ENCODE data around the gene LNPK. TPM values are rescaled to one million over a fixed set of nuclear protein-coding genes. Genes with fewer than 3 reads are reported as not detected.
"Not testable (repeated sequence)": the region's sequence is repeated elsewhere in the genome, so short reads cannot be mapped to it uniquely, and the experiment has no call there.

Gene LNPK
- total and polyA plus RNA-seq, 9 donors, result 5.4 to 40.3 (median 21.4) TPM

DNA sequence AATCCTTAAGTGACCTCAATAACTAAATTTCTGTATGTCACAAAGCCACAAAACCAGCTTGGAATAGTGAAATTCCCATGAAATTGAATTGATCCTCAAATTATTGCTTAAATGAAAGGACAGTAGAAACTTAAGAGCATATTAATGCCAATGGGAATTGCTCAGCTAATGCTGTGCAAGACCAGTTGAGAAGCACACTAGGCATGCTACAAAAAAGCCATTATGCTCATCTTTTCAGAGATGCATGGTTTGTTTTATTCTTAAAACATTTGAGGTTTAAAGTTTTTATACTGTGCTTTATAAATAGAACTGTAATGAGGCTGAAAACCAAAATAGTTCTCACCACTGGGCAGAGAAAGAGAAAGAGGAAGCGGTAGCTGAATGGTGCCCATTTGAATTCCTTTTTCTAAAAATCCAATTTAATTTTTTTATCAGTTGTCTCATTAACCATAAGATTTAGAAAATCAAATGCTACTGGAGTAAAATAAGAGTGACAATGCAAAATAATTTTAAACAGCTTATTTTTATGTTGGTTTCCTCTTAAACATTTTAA is 98.6 kb downstream of the LNPK start:
- WGBS, 3 donors, result 37 to 73% (median 62%) methylated on average over 1 of the region's 1 CpG
- TF ChIP-seq EP300 (IDR thresholded peaks at IDR 0.05), result no peak
- no peak for TF ChIP-seq POLR2A (IDR thresholded peaks at IDR 0.05)
- TF ChIP-seq CTCF (IDR thresholded peaks at IDR 0.05), result no peak
- H3K4me1 ChIP-seq (ENCODE audit: insufficient read depth), result no peaks in the 10 kb centered on the region
- no peak for DNase-seq
- H3K27me3 ChIP-seq, result no peaks in the 10 kb centered on the region
- no peak overlapping the region for H3K27ac ChIP-seq
- intact Hi-C loops (cut with DNase I), result no loop called here
- no peak overlapping the region for H3K4me3 ChIP-seq
- H3K36me3 ChIP-seq, result no peaks in the 10 kb centered on the region
- no peaks in the 10 kb centered on the region for H3K9me3 ChIP-seq

- DNase-seq; H3K4me1 ChIP-seq (ENCODE audit: insufficient read depth); H3K9me3 ChIP-seq; H3K27me3 ChIP-seq; H3K36me3 ChIP-seq; intact Hi-C loops (cut with DNase I); H3K27ac ChIP-seq; H3K4me3 ChIP-seq: not testable (repeated sequence)
- WGBS, 3 donors, result 91 to 96% (median 95%) methylated on average over 1 of the region's 1 CpG
These were observed 106.1 kb downstream of the LNPK start for GRCh38 chr2:175895957-175896356.

DNA sequence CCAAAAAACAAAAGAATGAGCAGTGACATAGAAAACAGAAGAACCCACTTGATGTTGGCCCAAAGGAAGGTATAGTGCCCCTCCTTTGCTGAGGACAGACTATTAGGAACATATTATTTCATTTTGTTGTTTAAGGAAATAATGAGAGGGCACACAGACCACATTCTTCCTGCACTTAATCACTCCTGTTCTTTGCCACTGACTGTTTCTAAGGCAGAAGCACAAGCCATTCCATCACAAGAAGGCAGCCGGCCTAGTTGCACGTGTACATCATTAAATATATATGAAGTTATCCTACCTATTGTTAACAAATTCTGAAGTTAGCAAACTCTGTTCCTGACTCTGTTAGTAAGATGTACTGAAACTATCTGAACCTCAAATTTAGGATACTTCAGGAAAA is 110.0 kb downstream of the LNPK start:
- Histone ChIP-seq H3K36me3 (no peaks in the 10 kb centered on the region), H3K9me3 (no peaks in the 10 kb centered on the region), H3K27me3 (no peaks in the 10 kb centered on the region), H3K27ac (no peak overlapping the region), H3K4me3 (no peak overlapping the region), H3K4me1 (ENCODE audit: insufficient read depth) (no peaks in the 10 kb centered on the region)
- WGBS, 3 donors, result 86 to 93% (median 91%) methylated on average over 2 of the region's 2 CpGs
- intact Hi-C loops (cut with DNase I), result no loop called here
- no peak for DNase-seq
- no peak for TF ChIP-seq EP300 (IDR thresholded peaks at IDR 0.05)

DNA sequence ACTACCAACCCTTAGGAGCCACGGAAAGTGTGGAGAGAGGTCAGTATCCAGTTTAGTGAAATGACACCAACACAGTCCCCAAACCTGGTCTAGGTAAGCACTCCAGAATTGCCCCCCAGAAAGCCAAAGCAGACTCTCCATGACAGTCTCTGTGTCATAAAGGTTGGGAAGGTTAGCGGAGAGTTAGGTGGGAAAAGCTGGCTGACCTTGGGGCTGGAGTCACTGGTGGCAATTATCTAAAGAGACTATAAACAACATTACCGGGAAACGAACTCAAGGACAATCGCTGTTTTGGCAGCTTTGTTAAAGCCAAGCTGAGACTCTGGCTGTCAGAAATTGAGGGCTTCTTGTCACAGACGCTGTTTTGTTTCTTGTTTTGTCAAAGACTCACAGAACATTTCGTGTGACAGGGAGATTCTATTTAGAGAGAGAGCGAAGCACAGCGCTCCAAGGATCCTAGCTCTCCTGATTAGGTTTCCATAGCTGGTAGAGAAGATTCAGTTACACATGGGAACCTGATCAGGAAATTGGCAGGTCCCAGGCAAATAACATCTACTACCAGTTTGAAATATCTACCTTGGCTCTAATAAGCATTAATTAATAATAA is 111.3 kb downstream of the LNPK start:
- WGBS, 3 donors, result 42 to 58% (median 45%) methylated on average over 9 of the region's 9 CpGs
- H3K4me1 ChIP-seq (ENCODE audit: insufficient read depth), result no peaks in the 10 kb centered on the region
- no peak overlapping the region for H3K27ac ChIP-seq
- no peaks in the 10 kb centered on the region for H3K27me3 ChIP-seq
- no peaks in the 10 kb centered on the region for H3K36me3 ChIP-seq
- intact Hi-C loops (cut with DNase I), result no loop called here
- no peak for TF ChIP-seq EP300 (IDR thresholded peaks at IDR 0.05)
- TF ChIP-seq POLR2A (IDR thresholded peaks at IDR 0.05), result no peak
- no peak for TF ChIP-seq CTCF (IDR thresholded peaks at IDR 0.05)
- no peaks in the 10 kb centered on the region for H3K9me3 ChIP-seq
- no peak for DNase-seq
- no peak overlapping the region for H3K4me3 ChIP-seq

GRCh38 chr2:175889701-175890302 is 112.3 kb downstream of the LNPK start:
- no peak overlapping the region for H3K27ac ChIP-seq
- intact Hi-C loops (cut with DNase I), result no loop called here
- TF ChIP-seq CTCF (IDR thresholded peaks at IDR 0.05) (no peak), EP300 (IDR thresholded peaks at IDR 0.05) (no peak)
- H3K9me3 ChIP-seq, result no peaks in the 10 kb centered on the region
- DNase-seq, result no peak
- 80 to 89% (median 88%) methylated on average over 3 of the region's 3 CpGs for WGBS, 3 donors
- H3K27me3 ChIP-seq, result no peaks in the 10 kb centered on the region
- H3K36me3 ChIP-seq, result no peaks in the 10 kb centered on the region
- H3K4me3 ChIP-seq, result no peak overlapping the region
- H3K4me1 ChIP-seq (ENCODE audit: insufficient read depth), result no peaks in the 10 kb centered on the region

Measured in ovary (tissue), 9 donors.